Measurements from ENCODE around the gene DDX6. TPM values are rescaled to one million over a fixed set of nuclear protein-coding genes. Genes with fewer than 3 reads are reported as not detected.

Gene DDX6
- polyA plus RNA-seq, 1 donor from 2014 or later: 76.1 TPM

DNA sequence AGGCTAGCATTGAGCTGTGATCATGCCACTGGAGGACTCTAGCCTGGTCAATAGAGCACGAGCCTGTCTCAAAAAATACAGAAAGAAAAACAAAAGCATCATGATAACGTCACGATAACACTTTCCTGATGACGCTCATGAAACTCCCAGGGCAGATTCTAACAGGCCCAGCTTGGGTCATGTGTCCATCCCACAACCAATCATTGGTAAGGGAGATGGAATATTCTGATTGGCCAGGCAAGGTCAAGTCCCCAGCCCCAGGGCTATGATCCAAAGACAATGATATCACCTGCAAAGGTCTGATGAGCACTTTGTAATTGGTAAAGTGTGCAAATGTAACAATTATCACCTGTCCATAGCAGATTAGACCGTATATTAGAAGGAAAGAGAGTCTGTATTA lies 21.5 kb upstream of the DDX6 start:
- H3K36me3 ChIP-seq (ENCODE audit: insufficient read depth, low read length): no peaks in the 10 kb centered on the region
- H3K79me2 ChIP-seq (replicated peaks; ENCODE audit: insufficient read depth, low read length): no peaks in the 10 kb centered on the region
- no peaks in the 10 kb centered on the region for H3F3A ChIP-seq (ENCODE audit: insufficient read depth, low read length, poor library complexity, severe bottlenecking)
- no peaks in the 10 kb centered on the region for H3K27me3 ChIP-seq (ENCODE audit: insufficient read depth, low read depth, low read length)
- no peaks in the 10 kb centered on the region for H4K20me1 ChIP-seq (ENCODE audit: insufficient read depth)
- no peaks in the 10 kb centered on the region for H3K9me2 ChIP-seq (ENCODE audit: insufficient read depth, low read length)
- no peak overlapping the region for H2AFZ ChIP-seq (ENCODE audit: low read depth, low read length)
- H3K4me2 ChIP-seq (ENCODE audit: low read length): no peak overlapping the region
- H3K27ac ChIP-seq (ENCODE audit: low read length): no peak overlapping the region
- no peak overlapping the region for H3K4me3 ChIP-seq (ENCODE audit: low read length)
- TF ChIP-seq EP300 (conservative IDR thresholded peaks at IDR 0.05; ENCODE audit: poor library complexity, severe bottlenecking) (no peak), SMC3 (conservative IDR thresholded peaks at IDR 0.05; ENCODE audit: poor library complexity) (no peak), MXI1 (conservative IDR thresholded peaks at IDR 0.05; ENCODE audit: poor library complexity, severe bottlenecking) (no peak), RAD21 (conservative IDR thresholded peaks at IDR 0.05) (no peak), POLR2AphosphoS5 (IDR thresholded peaks at IDR 0.05) (no peak), TAF1 (IDR thresholded peaks at IDR 0.05; ENCODE audit: low read depth) (no peak), EZH2 (IDR thresholded peaks at IDR 0.05; ENCODE audit: borderline replicate concordance, insufficient read depth, low read length, poor library complexity, severe bottlenecking) (no peak)
- TF ChIP-seq, protein P1, sequence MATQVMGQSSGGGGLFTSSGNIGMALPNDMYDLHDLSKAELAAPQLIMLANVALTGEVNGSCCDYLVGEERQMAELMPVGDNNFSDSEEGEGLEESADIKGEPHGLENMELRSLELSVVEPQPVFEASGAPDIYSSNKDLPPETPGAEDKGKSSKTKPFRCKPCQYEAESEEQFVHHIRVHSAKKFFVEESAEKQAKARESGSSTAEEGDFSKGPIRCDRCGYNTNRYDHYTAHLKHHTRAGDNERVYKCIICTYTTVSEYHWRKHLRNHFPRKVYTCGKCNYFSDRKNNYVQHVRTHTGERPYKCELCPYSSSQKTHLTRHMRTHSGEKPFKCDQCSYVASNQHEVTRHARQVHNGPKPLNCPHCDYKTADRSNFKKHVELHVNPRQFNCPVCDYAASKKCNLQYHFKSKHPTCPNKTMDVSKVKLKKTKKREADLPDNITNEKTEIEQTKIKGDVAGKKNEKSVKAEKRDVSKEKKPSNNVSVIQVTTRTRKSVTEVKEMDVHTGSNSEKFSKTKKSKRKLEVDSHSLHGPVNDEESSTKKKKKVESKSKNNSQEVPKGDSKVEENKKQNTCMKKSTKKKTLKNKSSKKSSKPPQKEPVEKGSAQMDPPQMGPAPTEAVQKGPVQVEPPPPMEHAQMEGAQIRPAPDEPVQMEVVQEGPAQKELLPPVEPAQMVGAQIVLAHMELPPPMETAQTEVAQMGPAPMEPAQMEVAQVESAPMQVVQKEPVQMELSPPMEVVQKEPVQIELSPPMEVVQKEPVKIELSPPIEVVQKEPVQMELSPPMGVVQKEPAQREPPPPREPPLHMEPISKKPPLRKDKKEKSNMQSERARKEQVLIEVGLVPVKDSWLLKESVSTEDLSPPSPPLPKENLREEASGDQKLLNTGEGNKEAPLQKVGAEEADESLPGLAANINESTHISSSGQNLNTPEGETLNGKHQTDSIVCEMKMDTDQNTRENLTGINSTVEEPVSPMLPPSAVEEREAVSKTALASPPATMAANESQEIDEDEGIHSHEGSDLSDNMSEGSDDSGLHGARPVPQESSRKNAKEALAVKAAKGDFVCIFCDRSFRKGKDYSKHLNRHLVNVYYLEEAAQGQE (IDR thresholded peaks at IDR 0.05; ENCODE audit: borderline replicate concordance): no peak
- TF ChIP-seq, protein P2, sequence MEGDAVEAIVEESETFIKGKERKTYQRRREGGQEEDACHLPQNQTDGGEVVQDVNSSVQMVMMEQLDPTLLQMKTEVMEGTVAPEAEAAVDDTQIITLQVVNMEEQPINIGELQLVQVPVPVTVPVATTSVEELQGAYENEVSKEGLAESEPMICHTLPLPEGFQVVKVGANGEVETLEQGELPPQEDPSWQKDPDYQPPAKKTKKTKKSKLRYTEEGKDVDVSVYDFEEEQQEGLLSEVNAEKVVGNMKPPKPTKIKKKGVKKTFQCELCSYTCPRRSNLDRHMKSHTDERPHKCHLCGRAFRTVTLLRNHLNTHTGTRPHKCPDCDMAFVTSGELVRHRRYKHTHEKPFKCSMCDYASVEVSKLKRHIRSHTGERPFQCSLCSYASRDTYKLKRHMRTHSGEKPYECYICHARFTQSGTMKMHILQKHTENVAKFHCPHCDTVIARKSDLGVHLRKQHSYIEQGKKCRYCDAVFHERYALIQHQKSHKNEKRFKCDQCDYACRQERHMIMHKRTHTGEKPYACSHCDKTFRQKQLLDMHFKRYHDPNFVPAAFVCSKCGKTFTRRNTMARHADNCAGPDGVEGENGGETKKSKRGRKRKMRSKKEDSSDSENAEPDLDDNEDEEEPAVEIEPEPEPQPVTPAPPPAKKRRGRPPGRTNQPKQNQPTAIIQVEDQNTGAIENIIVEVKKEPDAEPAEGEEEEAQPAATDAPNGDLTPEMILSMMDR (IDR thresholded peaks at IDR 0.05; ENCODE audit: poor library complexity, severe bottlenecking): no peak
- H3K9ac ChIP-seq (ENCODE audit: low read length): no peak overlapping the region
- no peaks in the 10 kb centered on the region for H3K9me3 ChIP-seq (ENCODE audit: low read length)

DNA sequence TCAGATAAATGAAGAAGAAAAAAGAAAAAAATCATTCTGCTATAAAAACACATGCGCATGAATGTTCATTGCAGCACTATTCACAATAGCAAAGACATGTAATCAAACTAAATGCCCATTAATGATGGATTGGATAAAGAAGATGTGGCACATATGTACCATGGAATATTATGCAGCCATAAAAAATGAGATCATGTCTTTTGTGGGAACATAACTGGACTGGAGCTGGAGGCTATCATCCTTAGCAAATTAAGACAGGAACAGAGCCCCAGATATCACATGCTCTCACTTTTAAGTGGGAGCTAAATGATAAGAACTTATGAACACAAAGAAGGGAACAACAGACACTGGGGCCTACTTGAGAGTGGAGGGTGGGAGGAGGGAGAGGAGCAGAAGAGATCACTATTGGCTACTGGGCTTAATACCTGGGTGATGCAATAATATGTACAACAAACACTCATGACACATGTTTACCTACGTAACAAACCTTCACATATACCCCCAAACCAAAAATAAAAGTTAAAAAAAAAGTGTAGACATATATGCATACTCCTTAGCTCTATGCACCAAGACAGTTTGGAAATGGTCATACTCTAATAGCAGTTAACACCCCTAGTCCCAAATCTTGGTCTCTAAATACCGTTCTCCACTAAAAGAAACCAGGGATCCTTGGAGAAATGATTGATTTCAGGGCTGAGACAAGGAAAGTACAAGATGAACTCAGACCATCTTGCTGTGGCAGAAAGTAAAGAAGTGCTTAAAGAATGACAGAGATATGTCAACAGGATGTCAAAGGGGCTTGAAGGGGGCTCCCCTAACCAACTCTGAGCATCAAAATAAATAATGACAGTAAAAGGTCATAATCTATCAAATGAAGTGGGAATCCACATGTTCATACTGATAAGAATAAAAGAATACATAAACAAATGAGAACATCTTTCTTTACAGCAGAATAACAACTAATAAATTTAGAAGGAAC lies 17.1 kb upstream of the DDX6 start:
- H3K27me3 ChIP-seq (ENCODE audit: insufficient read depth, low read depth, low read length): no peaks in the 10 kb centered on the region
- H3K9ac ChIP-seq (ENCODE audit: low read length): no peak overlapping the region
- TF ChIP-seq, protein P1 (IDR thresholded peaks at IDR 0.05; ENCODE audit: borderline replicate concordance): no peak
- TF ChIP-seq SMC3 (conservative IDR thresholded peaks at IDR 0.05; ENCODE audit: poor library complexity): no peak
- no peak for TF ChIP-seq EZH2 (IDR thresholded peaks at IDR 0.05; ENCODE audit: borderline replicate concordance, insufficient read depth, low read length, poor library complexity, severe bottlenecking)
- TF ChIP-seq, protein P2 (IDR thresholded peaks at IDR 0.05; ENCODE audit: poor library complexity, severe bottlenecking): no peak
- no peak for TF ChIP-seq RAD21 (conservative IDR thresholded peaks at IDR 0.05)
- no peak for TF ChIP-seq TAF1 (IDR thresholded peaks at IDR 0.05; ENCODE audit: low read depth)
- TF ChIP-seq MXI1 (conservative IDR thresholded peaks at IDR 0.05; ENCODE audit: poor library complexity, severe bottlenecking): no peak
- TF ChIP-seq EP300 (conservative IDR thresholded peaks at IDR 0.05; ENCODE audit: poor library complexity, severe bottlenecking): no peak
- TF ChIP-seq POLR2AphosphoS5 (IDR thresholded peaks at IDR 0.05): no peak
- H2AFZ ChIP-seq (ENCODE audit: low read depth, low read length): no peak overlapping the region
- no peaks in the 10 kb centered on the region for H3K79me2 ChIP-seq (replicated peaks; ENCODE audit: insufficient read depth, low read length)
- no peaks in the 10 kb centered on the region for H3K9me2 ChIP-seq (ENCODE audit: insufficient read depth, low read length)
- H4K20me1 ChIP-seq (ENCODE audit: insufficient read depth): no peaks in the 10 kb centered on the region
- no peak overlapping the region for H3K4me2 ChIP-seq (ENCODE audit: low read length)
- no peaks in the 10 kb centered on the region for H3K36me3 ChIP-seq (ENCODE audit: insufficient read depth, low read length)
- no peak overlapping the region for H3K27ac ChIP-seq (ENCODE audit: low read length)
- no peak overlapping the region for H3K4me3 ChIP-seq (ENCODE audit: low read length)
- H3F3A ChIP-seq (ENCODE audit: insufficient read depth, low read length, poor library complexity, severe bottlenecking): no peaks in the 10 kb centered on the region
- H3K9me3 ChIP-seq (ENCODE audit: low read length): no peaks in the 10 kb centered on the region

Measured in neural cell (in vitro differentiated cells).